ENCODE data around the gene LTO1.

The LTO1 gene

GRCh38 chr11:69644071-69644961, 30.8 kb downstream of the LTO1 start:
- DNase-seq, result peak; percentile 53

DNA sequence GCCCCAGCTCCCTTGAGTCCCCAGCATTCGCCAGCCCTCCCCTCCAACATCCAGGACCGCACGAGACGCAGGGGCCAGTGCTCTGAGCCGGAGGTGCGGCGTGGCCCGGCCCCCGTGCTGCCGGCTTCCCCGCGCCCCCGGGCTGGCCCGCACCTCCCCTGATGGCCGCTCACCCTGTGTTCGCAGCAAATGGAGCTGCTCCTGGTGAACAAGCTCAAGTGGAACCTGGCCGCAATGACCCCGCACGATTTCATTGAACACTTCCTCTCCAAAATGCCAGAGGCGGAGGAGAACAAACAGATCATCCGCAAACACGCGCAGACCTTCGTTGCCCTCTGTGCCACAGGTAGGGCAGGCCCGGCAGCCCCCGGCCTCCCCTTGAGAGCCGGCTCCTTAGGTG, 31.5 kb downstream of the LTO1 start:
- no peak for DNase-seq

DNA sequence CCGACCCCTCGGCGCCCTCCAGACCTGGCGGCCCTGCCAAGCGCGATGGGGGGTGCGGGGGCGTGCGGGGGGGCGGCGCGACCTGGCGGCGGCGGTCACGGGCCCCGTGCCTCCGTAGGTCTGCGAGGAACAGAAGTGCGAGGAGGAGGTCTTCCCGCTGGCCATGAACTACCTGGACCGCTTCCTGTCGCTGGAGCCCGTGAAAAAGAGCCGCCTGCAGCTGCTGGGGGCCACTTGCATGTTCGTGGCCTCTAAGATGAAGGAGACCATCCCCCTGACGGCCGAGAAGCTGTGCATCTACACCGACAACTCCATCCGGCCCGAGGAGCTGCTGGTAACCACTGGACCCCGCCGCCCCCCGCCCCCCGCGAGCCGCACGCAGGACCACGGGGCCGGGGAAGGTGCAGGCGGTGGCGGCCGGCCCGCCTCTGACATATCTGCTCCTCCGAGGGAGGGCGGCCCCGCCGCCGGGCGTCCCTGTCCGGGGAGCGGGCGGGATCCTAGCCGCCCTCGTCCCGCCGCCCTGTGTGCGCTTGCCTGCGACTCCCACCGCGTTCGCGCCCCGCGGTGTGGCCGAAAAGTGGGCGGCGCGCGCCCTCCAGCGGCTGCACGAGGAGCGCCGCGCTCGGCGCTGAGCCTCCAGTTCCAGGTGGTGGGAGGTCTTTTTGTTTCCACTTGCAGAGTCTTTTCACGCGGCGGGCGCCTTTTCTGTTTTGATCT, 32.1 kb downstream of the LTO1 start:
- peak; percentile 75 for DNase-seq

GRCh38 chr11:69642549-69642912, 32.6 kb downstream of the LTO1 start:
- DNase-seq, result no peak

- no peak for DNase-seq
Observed at GRCh38 chr11:69641681-69642548, 33.2 kb downstream of the LTO1 start.

DNA sequence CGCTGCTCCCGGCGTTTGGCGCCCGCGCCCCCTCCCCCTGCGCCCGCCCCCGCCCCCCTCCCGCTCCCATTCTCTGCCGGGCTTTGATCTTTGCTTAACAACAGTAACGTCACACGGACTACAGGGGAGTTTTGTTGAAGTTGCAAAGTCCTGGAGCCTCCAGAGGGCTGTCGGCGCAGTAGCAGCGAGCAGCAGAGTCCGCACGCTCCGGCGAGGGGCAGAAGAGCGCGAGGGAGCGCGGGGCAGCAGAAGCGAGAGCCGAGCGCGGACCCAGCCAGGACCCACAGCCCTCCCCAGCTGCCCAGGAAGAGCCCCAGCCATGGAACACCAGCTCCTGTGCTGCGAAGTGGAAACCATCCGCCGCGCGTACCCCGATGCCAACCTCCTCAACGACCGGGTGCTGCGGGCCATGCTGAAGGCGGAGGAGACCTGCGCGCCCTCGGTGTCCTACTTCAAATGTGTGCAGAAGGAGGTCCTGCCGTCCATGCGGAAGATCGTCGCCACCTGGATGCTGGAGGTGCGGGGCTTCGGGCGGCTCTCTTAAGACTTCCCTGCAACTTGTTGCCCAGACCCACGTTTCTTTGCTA, 34.1 kb downstream of the LTO1 start, which contains the start of gene CCND1:
TSS of gene CCND1 (plus strand) at position 162 of the 587 bp plus-strand sequence. CDS start at position 320, 158 bp downstream.
- peak; percentile 44 for DNase-seq

- no peak for DNase-seq
Observed at GRCh38 chr11:69640260-69640994, 34.7 kb downstream of the LTO1 start.

GRCh38 chr11:69639831-69640230, 35.3 kb downstream of the LTO1 start:
- DNase-seq, result no peak

DNA sequence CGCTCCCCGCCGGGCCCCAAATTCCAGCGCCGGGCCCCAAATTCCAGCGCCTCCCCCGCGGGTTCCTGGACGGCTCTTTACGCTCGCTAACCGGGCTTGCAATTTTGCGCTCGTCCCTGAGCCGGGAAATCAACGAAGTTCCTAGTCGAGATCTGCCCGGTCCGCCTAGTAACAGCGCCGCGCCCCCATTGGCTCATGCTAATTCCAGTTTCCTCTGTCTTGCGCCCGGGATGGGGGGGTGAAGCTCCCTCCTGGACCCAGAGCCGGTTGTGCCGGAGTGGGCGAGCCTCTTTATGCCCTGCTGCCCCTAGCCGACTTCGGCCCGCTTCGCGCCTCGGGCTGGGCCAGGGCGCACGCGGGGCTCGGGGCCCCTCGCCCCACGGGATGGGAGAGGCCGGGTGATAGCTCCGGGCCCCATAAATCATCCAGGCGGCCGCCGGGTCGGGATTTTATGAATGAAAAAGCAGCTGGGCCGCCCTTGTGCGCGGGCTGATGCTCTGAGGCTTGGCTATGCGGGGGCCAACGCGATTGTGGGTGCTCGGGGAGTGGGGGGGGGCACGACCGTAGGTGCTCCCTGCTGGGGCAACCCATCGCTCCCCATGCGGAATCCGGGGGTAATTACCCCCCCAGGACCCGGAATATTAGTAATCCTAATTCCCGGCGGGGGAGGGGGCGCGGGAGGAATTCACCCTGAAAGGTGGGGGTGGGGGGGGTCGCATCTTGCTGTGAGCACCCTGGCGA, 36.0 kb downstream of the LTO1 start:
- peak; percentile 92 for DNase-seq

DNA sequence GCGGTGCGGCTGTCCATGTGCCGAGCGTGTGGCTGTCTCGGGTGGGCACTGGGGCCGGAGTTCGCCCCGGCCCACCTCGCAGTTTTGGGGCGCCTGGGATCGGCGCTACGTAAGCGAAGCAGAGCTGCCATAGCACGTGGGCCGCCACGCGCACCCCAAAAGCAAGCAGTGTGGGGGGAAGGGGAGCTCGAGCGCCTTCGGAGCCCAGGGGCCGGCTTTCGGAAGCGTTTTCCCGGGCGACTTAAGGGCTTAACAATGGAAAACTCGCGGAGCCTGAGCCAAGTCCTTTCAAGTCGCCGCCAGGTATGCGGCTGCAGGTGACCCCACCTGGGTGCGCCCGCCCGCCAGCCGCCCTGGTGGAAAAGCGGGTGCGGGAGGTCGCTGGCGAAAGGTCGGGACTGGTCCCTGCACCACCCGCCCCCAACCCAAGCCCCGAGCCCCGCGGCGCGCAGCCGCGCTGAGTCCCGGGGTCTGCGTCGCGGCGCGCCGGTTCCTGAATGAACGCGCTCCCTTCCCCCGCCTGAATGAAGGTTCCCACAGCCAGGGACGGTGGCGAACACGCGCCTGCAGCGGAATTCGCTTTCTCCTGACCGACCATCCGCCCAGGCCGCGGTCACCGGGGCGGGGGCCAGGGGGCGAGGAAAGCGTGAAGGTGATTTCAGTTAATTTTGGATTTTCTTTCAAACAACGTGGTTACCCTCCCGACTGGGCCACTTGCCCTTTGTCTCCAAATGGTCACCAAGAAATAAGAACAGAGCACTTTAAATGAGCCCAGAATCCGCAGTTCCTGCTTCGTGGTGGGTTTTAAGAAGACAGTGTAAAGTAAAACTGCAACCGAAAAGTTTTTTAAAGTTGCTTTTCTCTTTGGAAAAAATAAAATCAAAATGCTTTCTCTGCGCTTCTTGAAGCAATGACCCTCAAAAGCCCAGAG, 36.9 kb downstream of the LTO1 start:
- DNase-seq, result peak; percentile 65

- DNase-seq, result no peak
Observed at GRCh38 chr11:69637198-69637940, 37.8 kb downstream of the LTO1 start.

DNA sequence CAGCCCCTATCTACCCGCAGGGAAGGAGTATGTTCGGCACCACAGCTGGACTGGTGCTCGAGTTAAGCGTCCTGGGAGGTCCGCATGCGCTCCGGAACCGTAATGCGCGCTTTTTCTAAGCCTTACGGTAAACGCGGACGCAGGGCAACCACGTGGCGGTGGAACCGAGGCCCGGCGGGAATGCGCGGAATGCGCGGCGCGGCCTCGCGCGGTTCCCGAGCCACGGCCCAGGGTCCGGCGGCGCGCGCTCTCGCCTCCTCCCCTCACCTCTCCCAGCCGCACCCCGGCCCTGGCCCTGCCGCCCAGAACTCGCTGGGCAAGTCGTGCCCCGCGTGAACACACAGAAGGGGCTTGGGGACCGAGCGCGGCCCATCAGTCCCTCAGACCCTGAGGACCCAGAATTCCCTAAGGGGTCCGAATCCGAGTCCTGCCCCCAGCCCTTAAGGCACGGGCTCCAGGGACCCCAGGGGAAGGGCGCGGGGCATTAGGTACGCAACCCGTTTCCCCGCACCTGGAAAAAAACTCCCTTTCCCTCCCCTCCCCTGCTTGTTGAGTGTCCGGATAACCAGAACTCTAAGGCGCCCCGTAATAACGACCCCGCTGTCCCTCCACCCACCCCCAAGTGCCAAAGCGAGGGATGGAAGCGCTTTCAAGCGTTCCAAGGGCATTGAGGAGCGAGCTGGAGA, 38.5 kb downstream of the LTO1 start:
- peak; percentile 54 for DNase-seq

DNA sequence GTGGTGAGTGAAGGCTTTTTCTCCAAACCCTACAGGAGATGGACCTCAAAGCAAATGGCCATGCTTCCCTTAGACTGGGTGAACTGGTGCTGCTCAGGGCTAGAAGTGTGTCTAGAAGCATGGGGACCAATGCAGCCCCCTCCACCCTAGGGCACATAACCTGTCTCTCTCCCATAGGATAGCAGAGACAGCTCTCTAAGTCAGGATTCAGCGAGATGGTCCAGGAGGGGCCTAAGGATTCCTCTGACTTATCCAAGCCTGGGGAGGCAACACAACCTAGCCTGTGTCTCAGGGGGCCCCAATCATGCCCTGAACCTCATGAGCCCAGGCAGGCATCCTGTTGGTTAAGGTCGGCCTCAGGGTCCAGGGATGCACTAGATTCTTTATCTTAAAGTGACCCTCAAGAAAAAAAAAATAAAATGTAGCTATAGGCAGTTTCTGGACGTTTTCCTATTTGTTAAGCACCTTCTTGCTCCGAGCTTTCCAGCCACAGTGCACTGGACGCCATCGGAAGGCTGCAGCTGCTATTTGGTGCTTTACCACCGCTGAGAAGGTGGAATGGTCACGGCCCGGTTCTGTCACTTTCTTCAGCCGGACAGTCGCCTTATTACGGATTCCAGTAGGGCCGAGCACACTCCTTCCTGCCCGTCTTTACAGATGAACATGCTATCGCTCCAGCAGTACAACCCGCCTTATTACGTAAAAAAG, 39.2 kb downstream of the LTO1 start:
- DNase-seq, result no peak

DNA sequence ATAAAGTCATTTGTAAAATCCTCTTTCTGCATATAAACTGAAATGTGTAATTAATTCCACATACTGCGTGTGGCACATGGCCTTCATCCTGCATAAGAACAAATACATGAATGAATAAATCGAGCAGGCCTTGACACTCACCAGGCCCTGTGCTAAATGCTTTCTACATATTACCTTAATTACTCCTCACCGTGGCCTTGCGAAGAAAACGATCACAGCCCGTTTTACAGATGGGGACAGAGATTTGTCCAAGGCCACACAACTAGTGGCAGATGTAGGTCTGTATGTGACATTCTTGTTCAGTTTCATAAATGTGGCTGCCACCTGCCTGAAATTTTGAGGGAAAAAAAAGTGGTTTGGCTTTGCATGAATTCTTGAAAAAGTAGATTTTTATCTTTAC, 40.0 kb downstream of the LTO1 start:
- DNase-seq, result no peak

- DNase-seq, result no peak
Observed at GRCh38 chr11:69634590-69634989, 40.6 kb downstream of the LTO1 start.

DNA sequence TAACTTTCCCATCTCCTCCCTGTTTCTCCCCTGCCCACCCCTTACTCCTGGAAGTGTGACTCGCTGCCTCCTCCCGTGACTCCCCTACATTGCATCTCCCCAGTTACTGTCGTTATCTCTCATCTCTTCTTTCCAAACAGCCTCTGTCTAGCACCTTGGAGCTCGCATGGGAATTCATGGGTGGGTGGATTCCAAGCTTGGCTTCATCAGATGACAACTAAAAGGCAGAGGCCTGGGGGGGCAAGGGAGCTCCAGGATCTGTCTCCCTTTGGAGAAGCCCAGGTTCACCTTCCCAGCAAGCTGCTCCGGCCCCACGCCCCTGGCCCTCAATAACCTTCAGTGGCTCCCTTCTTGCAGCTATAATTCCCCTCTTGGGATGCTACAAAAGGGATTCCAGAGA, 41.1 kb downstream of the LTO1 start:
- no peak for DNase-seq

- DNase-seq, result no peak
Observed at GRCh38 chr11:69632900-69633299, 42.3 kb downstream of the LTO1 start.

- no peak for DNase-seq
Observed at GRCh38 chr11:69630424-69630823, 44.7 kb downstream of the LTO1 start.

Data from NCI-H82 (cell line).